ENCODE measurements around the gene ANKRD13D. TPM values are rescaled to one million over a fixed set of nuclear protein-coding genes. Genes with fewer than 3 reads are reported as not detected.

The ANKRD13D gene
- total and polyA plus RNA-seq, 2 of the 8 experiments (the other 6 are each of a cell fraction or from before 2014, with no cell fraction given) = 24.9 to 26.5 TPM

DNA sequence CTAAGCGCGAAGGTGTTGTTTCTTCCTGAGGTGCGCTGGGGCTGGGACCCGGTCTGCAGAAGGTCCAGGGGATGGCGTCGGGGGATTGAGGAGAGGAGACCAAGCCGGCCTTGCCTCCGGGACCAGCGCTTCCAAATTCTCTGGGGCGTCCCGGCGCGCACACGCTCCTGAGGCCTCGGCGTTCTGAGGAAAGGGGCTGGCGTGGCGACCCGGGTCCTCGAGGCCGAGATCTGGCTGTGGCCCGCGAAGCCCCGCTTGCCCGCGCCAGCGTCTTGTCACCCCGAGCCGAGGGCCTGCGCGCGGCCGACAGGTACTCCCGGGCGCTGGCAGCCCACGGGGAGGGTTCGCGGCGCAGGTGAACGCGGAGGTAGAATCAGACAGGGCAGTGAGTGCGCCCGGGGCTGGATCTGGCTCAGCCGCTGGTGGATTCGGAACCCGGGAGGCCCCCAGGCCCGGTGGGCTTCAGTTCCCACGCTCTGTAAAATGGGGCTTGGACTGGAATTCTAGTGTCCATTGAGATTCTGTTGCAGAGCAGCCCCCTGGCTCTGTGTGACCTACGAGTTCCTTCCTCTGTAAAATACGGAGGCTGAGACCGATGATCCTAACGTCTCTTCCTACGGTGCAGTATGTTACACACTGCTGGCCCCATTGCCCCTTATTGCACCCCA lies 28.9 kb downstream of the ANKRD13D start:
- no peak overlapping the region for H3K27ac ChIP-seq (ENCODE audit: low read depth, low read length)
- H3K9me3 ChIP-seq (ENCODE audit: insufficient read depth in 2 of 2, low read depth in 1 of 2, low read length in 1 of 2) = no peaks in the 10 kb centered on the region
- H3K23me2 ChIP-seq (ENCODE audit: low read depth, low read length) = peaks cover 3% of the 10 kb centered on the region; the same call in 1 of the 2 replicates
- 0 out of 2 replicates have a peak overlapping the region, but pooled peaks have one; percentile 54 for H2AFZ ChIP-seq (ENCODE audit: low read length)
- no peak overlapping the region for H3K4ac ChIP-seq (replicated peaks; ENCODE audit: insufficient read length, low read depth, low read length)
- H3K79me1 ChIP-seq (ENCODE audit: low read depth, low read length) = no peaks in the 10 kb centered on the region
- H3K27me3 ChIP-seq (replicated peaks in 1 of 4; ENCODE audit: control insufficient read depth in 3 of 4, extremely low read depth in 1 of 4, insufficient read depth in 3 of 4, low read length in 3 of 4) = peaks cover 5 to 16% (median 11%) of the 10 kb centered on the region in 4 experiments; a peak in 6 of 7 replicates
- ChIA-PET POLR2A (ENCODE audit: partially characterized antibody) (interaction anchor here (1.2 to 2.4 kb wide), 6 partner anchors 11 to 78 kb away, joined by 3 to 10 read pairs (median 8); partner anchors contain the start of gene SSH3), CTCF (ENCODE audit: partially characterized antibody) (interaction anchor here (0.5 to 11.4 kb wide), 32 partner anchors 9 to 264 kb away, joined by 3 to 186 read pairs (median 4); partner anchors contain the start of genes ANKRD13D, GRK2, POLD4 and SSH3)
- no peak overlapping the region for H3K18ac ChIP-seq (ENCODE audit: extremely low read depth, low read length)
- H2BK12ac ChIP-seq (ENCODE audit: low read depth, low read length) = no peak overlapping the region
- no peak overlapping the region for H3K56ac ChIP-seq (replicated peaks; ENCODE audit: insufficient read length, low read depth, low read length)
- no peaks in the 10 kb centered on the region for H3K79me2 ChIP-seq (ENCODE audit: control insufficient read depth in 1 of 2, insufficient read depth in 2 of 2, low read length in 2 of 2)
- H4K5ac ChIP-seq (ENCODE audit: insufficient read length, low read depth, low read length) = no peak overlapping the region
- no peak overlapping the region for H2BK5ac ChIP-seq (ENCODE audit: low read depth, low read length)
- H3K4me1 ChIP-seq (replicated peaks in 1 of 4; ENCODE audit: control insufficient read depth in 3 of 4, insufficient read depth in 4 of 4, low read length in 3 of 4) = peaks cover 0 to 3% (median 0%) of the 10 kb centered on the region in 4 experiments; a peak in 2 of 7 replicates
- H4K8ac ChIP-seq (ENCODE audit: extremely low read depth, insufficient read depth, low read length) = no peak overlapping the region
- no peak overlapping the region for H2AK5ac ChIP-seq (ENCODE audit: low read depth, low read length)
- H3K9ac ChIP-seq (replicated peaks in 1 of 4; ENCODE audit: extremely low read depth in 1 of 4, low read depth in 3 of 4, low read length in 3 of 4) = peak overlapping the region in 3 of 4 experiments; percentile 13 to 53 (median 39); a peak in 4 of 7 replicates
- H3K14ac ChIP-seq (ENCODE audit: insufficient read length) = no peak overlapping the region
- H3K36me3 ChIP-seq (ENCODE audit: control insufficient read depth in 2 of 4, insufficient read depth in 4 of 4, low read length in 3 of 4) = no peaks in the 10 kb centered on the region
- peaks cover 0 to 2% of the 10 kb centered on the region in 2 experiments for H4K20me1 ChIP-seq (replicated peaks in 1 of 2; ENCODE audit: control insufficient read depth in 1 of 2, insufficient read depth in 2 of 2, low read length in 2 of 2)
- no peak overlapping the region for H3K23ac ChIP-seq (ENCODE audit: insufficient read length)
- peak overlapping the region; percentile 68 to 86 for H3K4me2 ChIP-seq (ENCODE audit: insufficient read depth in 1 of 2, low read depth in 2 of 2, low read length in 2 of 2)
- H2BK120ac ChIP-seq (replicated peaks; ENCODE audit: low read depth, low read length) = no peak overlapping the region
- DNase-seq (ENCODE audit: low read depth in 1 of 2, low spot score in 2 of 2) (no peak), FAIRE-seq (no peak)
- H4K91ac ChIP-seq (replicated peaks; ENCODE audit: insufficient read length, low read length) = no peak overlapping the region
- peak overlapping the region; percentile 36 to 89 (median 68) for H3K4me3 ChIP-seq (ENCODE audit: extremely low read depth in 1 of 4, insufficient read depth in 2 of 4, low read depth in 3 of 4, low read length in 4 of 4)
- no peak overlapping the region for H2BK15ac ChIP-seq (ENCODE audit: low read length)
- 6% methylated on average over 52 of the region's 53 CpGs; no CpG with 5 or more reads in 1 of the 2 experiments for WGBS, 2 experiments (ENCODE audit: extremely low coverage in 1 of 2, insufficient coverage in 1 of 2, insufficient read length in 1 of 2, insufficient replicate concordance in 2 of 2, low coverage in 1 of 2, low lambda C conversion rate in 2 of 2, missing lambda C conversion rate in 1 of 2)
- no peak overlapping the region for H2BK20ac ChIP-seq (ENCODE audit: low read length)
- TF ChIP-seq HDAC2 (IDR thresholded peaks at IDR 0.05; ENCODE audit: borderline replicate concordance in 1 of 2, low read depth in 2 of 2, low read length in 2 of 2) (peak in 1 of 2 experiments; percentile 45; a peak in 2 of 4 replicates), EZH2 (IDR thresholded peaks at IDR 0.05; ENCODE audit: low read depth, low read length, severe bottlenecking) (peak; percentile 24), SUZ12 (IDR thresholded peaks at IDR 0.05; ENCODE audit: low read length) (0 out of 2 replicates have a peak, but pooled peaks have one; percentile 33), SIN3A (conservative IDR thresholded peaks at IDR 0.05 in 1 of 2, IDR thresholded peaks at IDR 0.05 in 1 of 2; ENCODE audit: low read depth in 1 of 2, low read length in 2 of 2) (peak in 1 of 2 experiments; percentile 17; a peak in 1 of 4 replicates), CHD1 (IDR thresholded peaks at IDR 0.05; ENCODE audit: low read depth, low read length) (no peak), TBP (IDR thresholded peaks at IDR 0.05; ENCODE audit: low read depth, low read length) (0 out of 2 replicates have a peak, but pooled peaks have one; percentile 1), KDM4A (IDR thresholded peaks at IDR 0.05; ENCODE audit: low read depth, low read length, severe bottlenecking) (peak; percentile 65)
- TF ChIP-seq, protein P1, sequence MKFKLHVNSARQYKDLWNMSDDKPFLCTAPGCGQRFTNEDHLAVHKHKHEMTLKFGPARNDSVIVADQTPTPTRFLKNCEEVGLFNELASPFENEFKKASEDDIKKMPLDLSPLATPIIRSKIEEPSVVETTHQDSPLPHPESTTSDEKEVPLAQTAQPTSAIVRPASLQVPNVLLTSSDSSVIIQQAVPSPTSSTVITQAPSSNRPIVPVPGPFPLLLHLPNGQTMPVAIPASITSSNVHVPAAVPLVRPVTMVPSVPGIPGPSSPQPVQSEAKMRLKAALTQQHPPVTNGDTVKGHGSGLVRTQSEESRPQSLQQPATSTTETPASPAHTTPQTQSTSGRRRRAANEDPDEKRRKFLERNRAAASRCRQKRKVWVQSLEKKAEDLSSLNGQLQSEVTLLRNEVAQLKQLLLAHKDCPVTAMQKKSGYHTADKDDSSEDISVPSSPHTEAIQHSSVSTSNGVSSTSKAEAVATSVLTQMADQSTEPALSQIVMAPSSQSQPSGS (IDR thresholded peaks at IDR 0.05; ENCODE audit: low read length) = no peak
